ENCODE measurements around the gene MAP2K4.

Gene MAP2K4

DNA sequence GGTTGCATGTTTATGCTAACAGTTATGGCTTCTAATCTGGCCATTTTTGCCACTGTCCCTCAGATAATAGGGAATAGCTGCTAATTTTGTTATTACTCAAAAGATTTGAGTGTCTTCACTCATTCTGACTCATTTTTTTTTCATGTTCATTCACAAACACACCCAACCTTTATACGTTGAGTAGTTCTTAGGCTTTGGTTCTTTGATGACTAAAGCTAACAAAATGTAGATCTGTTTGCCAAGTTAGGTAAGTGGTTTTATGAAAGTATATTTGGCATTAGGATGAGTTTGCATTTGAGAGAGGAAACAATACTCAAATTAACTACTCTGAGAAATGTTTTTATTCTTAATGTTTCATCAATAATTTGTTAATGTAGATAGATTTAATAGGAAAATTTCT is 3.6 kb downstream of the MAP2K4 start:
- TF ChIP-seq POLR2AphosphoS5 (IDR thresholded peaks at IDR 0.05; ENCODE audit: borderline replicate concordance, low read depth, low read length), result no peak
- TF ChIP-seq FOXP2 (optimal IDR thresholded peaks at IDR 0.05; ENCODE audit: control extremely low read depth, extremely low read length, insufficient read depth), result no peak
- TF ChIP-seq EZH2 (IDR thresholded peaks at IDR 0.05), result no peak
- Histone ChIP-seq H3K9me3 (ENCODE audit: low read depth, low read length) (no peaks in the 10 kb centered on the region), H3K36me3 (ENCODE audit: insufficient read depth, low read length) (0 out of 2 replicates have a peak, but pooled peaks cover 9% of the 10 kb centered on the region), H3K27ac (no peak overlapping the region), H3K9ac (ENCODE audit: insufficient read length) (no peak overlapping the region), H3K4me3 (no peak overlapping the region)
- no peak for DNase-seq (ENCODE audit: low read depth, low spot score)

DNA sequence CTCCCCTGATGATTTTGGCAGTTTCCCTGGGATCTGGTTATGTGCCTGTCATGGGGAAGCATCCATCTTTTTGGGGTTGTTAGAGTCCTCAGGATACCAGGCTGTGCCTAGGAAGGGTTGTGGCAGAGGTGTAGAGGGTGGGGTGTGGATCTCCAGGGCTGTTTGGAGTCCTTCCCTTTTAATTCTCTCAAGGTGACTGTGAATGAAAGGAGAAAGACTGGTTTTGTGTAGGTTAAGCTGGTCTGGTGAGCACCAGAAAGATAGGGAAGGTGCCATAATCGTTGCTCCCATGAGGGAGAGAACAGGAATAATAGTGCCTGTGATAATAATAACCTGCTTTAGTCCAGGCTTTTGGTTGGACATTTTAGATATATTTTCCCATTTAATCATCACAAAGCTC is 7.0 kb downstream of the MAP2K4 start:
- no peak overlapping the region for H3K9ac ChIP-seq (ENCODE audit: insufficient read length)
- DNase-seq (ENCODE audit: low read depth, low spot score), result no peak
- 0 out of 2 replicates have a peak, but pooled peaks cover 9% of the 10 kb centered on the region for H3K36me3 ChIP-seq (ENCODE audit: insufficient read depth, low read length)
- H3K4me3 ChIP-seq, result no peak overlapping the region
- no peak overlapping the region for H3K27ac ChIP-seq
- no peaks in the 10 kb centered on the region for H3K9me3 ChIP-seq (ENCODE audit: low read depth, low read length)
- TF ChIP-seq EZH2 (IDR thresholded peaks at IDR 0.05), result no peak
- no peak for TF ChIP-seq POLR2AphosphoS5 (IDR thresholded peaks at IDR 0.05; ENCODE audit: borderline replicate concordance, low read depth, low read length)
- TF ChIP-seq FOXP2 (optimal IDR thresholded peaks at IDR 0.05; ENCODE audit: control extremely low read depth, extremely low read length, insufficient read depth), result no peak

GRCh38 chr17:12028611-12029010 is 7.9 kb downstream of the MAP2K4 start:
- TF ChIP-seq FOXP2 (optimal IDR thresholded peaks at IDR 0.05; ENCODE audit: control extremely low read depth, extremely low read length, insufficient read depth), result no peak
- no peak for TF ChIP-seq POLR2AphosphoS5 (IDR thresholded peaks at IDR 0.05; ENCODE audit: borderline replicate concordance, low read depth, low read length)
- TF ChIP-seq EZH2 (IDR thresholded peaks at IDR 0.05), result no peak
- Histone ChIP-seq H3K4me3 (no peak overlapping the region), H3K27ac (no peak overlapping the region), H3K9me3 (ENCODE audit: low read depth, low read length) (no peaks in the 10 kb centered on the region), H3K9ac (ENCODE audit: insufficient read length) (no peak overlapping the region), H3K36me3 (ENCODE audit: insufficient read depth, low read length) (0 out of 2 replicates have a peak, but pooled peaks cover 9% of the 10 kb centered on the region)
- no peak for DNase-seq (ENCODE audit: low read depth, low spot score)

DNA sequence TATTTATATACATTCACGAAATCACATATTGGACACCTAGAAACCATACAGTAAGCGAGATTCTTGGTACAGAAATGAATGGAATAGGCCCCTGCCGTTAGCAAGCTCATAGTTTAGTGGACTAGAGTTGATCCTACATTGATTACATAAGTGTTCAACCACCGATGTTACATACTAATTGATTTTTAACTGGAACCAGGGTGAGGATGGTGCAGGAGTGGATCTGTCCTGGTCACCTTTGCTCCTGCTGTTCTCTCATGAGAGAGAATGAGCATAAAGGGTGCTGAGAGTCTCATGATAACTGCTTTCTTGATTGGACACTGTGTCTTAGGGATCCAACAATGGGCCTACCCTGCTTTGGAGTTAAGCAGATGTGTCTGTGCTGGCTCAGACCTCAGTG is 13.9 kb downstream of the MAP2K4 start:
- no peak overlapping the region for H3K4me3 ChIP-seq
- TF ChIP-seq EZH2 (IDR thresholded peaks at IDR 0.05) (no peak), FOXP2 (optimal IDR thresholded peaks at IDR 0.05; ENCODE audit: control extremely low read depth, extremely low read length, insufficient read depth) (no peak), POLR2AphosphoS5 (IDR thresholded peaks at IDR 0.05; ENCODE audit: borderline replicate concordance, low read depth, low read length) (no peak)
- no peak for DNase-seq (ENCODE audit: low read depth, low spot score)
- H3K9me3 ChIP-seq (ENCODE audit: low read depth, low read length), result no peaks in the 10 kb centered on the region
- H3K9ac ChIP-seq (ENCODE audit: insufficient read length), result no peak overlapping the region
- no peak overlapping the region for H3K27ac ChIP-seq
- H3K36me3 ChIP-seq (ENCODE audit: insufficient read depth, low read length), result peaks cover 6% of the 10 kb centered on the region; the same call in 1 of the 2 replicates

DNA sequence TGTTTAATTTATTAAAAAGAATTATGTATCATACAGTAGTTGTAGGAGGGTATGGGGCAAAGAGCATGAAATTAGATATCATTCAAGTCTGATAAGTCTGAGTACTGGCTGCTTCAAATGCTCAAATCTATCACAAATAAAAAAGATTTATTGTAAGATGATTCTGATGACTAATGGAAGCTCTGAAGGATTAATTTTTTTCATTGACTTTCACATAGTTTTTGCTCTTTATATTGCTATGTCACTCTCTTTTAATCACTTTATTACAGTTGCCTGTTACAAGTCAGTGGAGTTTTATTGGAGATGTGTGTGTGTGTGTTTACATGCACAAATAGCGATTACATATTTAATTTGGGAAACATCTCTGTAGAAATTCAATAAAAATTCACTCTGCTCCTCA is 15.0 kb downstream of the MAP2K4 start:
- H3K27ac ChIP-seq, result no peak overlapping the region
- no peaks in the 10 kb centered on the region for H3K9me3 ChIP-seq (ENCODE audit: low read depth, low read length)
- no peak for DNase-seq (ENCODE audit: low read depth, low spot score)
- no peak overlapping the region for H3K9ac ChIP-seq (ENCODE audit: insufficient read length)
- peaks cover 6% of the 10 kb centered on the region; the same call in 1 of the 2 replicates for H3K36me3 ChIP-seq (ENCODE audit: insufficient read depth, low read length)
- no peak overlapping the region for H3K4me3 ChIP-seq
- TF ChIP-seq EZH2 (IDR thresholded peaks at IDR 0.05) (no peak), POLR2AphosphoS5 (IDR thresholded peaks at IDR 0.05; ENCODE audit: borderline replicate concordance, low read depth, low read length) (no peak), FOXP2 (optimal IDR thresholded peaks at IDR 0.05; ENCODE audit: control extremely low read depth, extremely low read length, insufficient read depth) (no peak)

DNA sequence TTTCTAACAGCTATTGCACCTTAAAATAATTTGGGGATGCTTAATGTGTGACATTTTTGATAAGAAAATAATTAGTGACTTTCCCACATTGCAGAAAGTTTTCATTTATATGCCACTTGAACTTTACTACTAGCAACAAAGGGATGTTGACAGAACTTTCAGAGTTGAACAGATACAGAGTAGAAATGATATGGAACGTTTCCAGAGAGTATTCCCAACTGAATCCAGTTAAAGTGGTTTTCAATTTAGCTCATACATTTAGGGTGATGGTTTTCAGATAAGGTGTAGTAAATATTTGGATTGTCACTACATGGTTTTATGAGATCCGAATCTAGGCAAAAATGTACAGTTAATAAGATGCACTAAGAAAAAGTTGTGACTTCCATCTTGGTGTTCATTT is 17.3 kb downstream of the MAP2K4 start:
- Histone ChIP-seq H3K9me3 (ENCODE audit: low read depth, low read length) (no peaks in the 10 kb centered on the region), H3K9ac (ENCODE audit: insufficient read length) (no peak overlapping the region), H3K4me3 (no peak overlapping the region), H3K27ac (no peak overlapping the region), H3K36me3 (ENCODE audit: insufficient read depth, low read length) (peaks cover 6% of the 10 kb centered on the region; the same call in 1 of the 2 replicates)
- DNase-seq (ENCODE audit: low read depth, low spot score), result no peak
- TF ChIP-seq EZH2 (IDR thresholded peaks at IDR 0.05) (no peak), FOXP2 (optimal IDR thresholded peaks at IDR 0.05; ENCODE audit: control extremely low read depth, extremely low read length, insufficient read depth) (no peak), POLR2AphosphoS5 (IDR thresholded peaks at IDR 0.05; ENCODE audit: borderline replicate concordance, low read depth, low read length) (no peak)

- DNase-seq (ENCODE audit: low read depth, low spot score), result no peak
- H3K36me3 ChIP-seq (ENCODE audit: insufficient read depth, low read length), result no peaks in the 10 kb centered on the region
- H3K27ac ChIP-seq, result no peak overlapping the region
- no peak overlapping the region for H3K4me3 ChIP-seq
- TF ChIP-seq EZH2 (IDR thresholded peaks at IDR 0.05) (no peak), POLR2AphosphoS5 (IDR thresholded peaks at IDR 0.05; ENCODE audit: borderline replicate concordance, low read depth, low read length) (no peak), FOXP2 (optimal IDR thresholded peaks at IDR 0.05; ENCODE audit: control extremely low read depth, extremely low read length, insufficient read depth) (no peak)
- H3K9me3 ChIP-seq (ENCODE audit: low read depth, low read length), result no peaks in the 10 kb centered on the region
- H3K9ac ChIP-seq (ENCODE audit: insufficient read length), result no peak overlapping the region
Observed at GRCh38 chr17:12040478-12040877, 19.8 kb downstream of the MAP2K4 start.

DNA sequence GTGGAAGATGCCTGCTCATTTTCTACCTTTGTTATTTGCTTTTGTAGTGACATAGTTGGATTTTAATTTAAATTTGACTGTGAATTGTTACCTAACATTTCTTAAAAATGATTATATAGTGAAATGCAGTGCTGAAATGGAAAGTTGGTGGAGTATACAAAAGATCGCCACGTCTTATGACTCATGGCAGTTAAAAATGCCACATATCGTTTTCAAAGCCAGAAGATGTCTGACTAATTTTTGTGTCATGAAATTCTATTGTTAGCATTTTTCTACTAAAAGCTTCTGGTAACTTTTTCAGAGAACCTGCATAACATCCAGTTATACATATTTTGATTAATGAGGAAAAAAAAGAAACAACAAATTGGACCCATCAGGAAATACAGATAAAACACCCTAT is 20.6 kb downstream of the MAP2K4 start:
- H3K27ac ChIP-seq, result no peak overlapping the region
- no peak for DNase-seq (ENCODE audit: low read depth, low spot score)
- no peak overlapping the region for H3K9ac ChIP-seq (ENCODE audit: insufficient read length)
- no peaks in the 10 kb centered on the region for H3K9me3 ChIP-seq (ENCODE audit: low read depth, low read length)
- H3K4me3 ChIP-seq, result no peak overlapping the region
- TF ChIP-seq FOXP2 (optimal IDR thresholded peaks at IDR 0.05; ENCODE audit: control extremely low read depth, extremely low read length, insufficient read depth), result no peak
- no peak for TF ChIP-seq POLR2AphosphoS5 (IDR thresholded peaks at IDR 0.05; ENCODE audit: borderline replicate concordance, low read depth, low read length)
- TF ChIP-seq EZH2 (IDR thresholded peaks at IDR 0.05), result no peak
- H3K36me3 ChIP-seq (ENCODE audit: insufficient read depth, low read length), result no peaks in the 10 kb centered on the region

- DNase-seq (ENCODE audit: low read depth, low spot score), result no peak
- Histone ChIP-seq H3K4me3 (no peak overlapping the region), H3K36me3 (ENCODE audit: insufficient read depth, low read length) (no peaks in the 10 kb centered on the region), H3K9me3 (ENCODE audit: low read depth, low read length) (no peaks in the 10 kb centered on the region), H3K9ac (ENCODE audit: insufficient read length) (no peak overlapping the region), H3K27ac (no peak overlapping the region)
- TF ChIP-seq POLR2AphosphoS5 (IDR thresholded peaks at IDR 0.05; ENCODE audit: borderline replicate concordance, low read depth, low read length), result no peak
- no peak for TF ChIP-seq EZH2 (IDR thresholded peaks at IDR 0.05)
- TF ChIP-seq FOXP2 (optimal IDR thresholded peaks at IDR 0.05; ENCODE audit: control extremely low read depth, extremely low read length, insufficient read depth), result no peak
Observed at GRCh38 chr17:12043702-12044101, 23.0 kb downstream of the MAP2K4 start.

All from SK-N-MC (cell line).